ENCODE measurements around the gene GRIP2.

The GRIP2 gene

GRCh38 chr3:14462738-14463137, 77.4 kb downstream of the GRIP2 start:
- no peak for DNase-seq (ENCODE audit: low read depth)
- H3K4me3 ChIP-seq (ENCODE audit: low read depth, low read length), result no peak overlapping the region
- TF ChIP-seq POLR2A (IDR thresholded peaks at IDR 0.05; ENCODE audit: extremely low read depth, insufficient read length) (no peak), CTCF (IDR thresholded peaks at IDR 0.05; ENCODE audit: low read depth, low read length) (no peak), MYC (IDR thresholded peaks at IDR 0.05; ENCODE audit: low read depth, low read length) (no peak), MAX (IDR thresholded peaks at IDR 0.05; ENCODE audit: low read depth, low read length) (no peak)

- peak; percentile 58 for DNase-seq (ENCODE audit: low read depth)
- TF ChIP-seq CTCF (IDR thresholded peaks at IDR 0.05; ENCODE audit: low read depth, low read length) (peak; percentile 59), POLR2A (IDR thresholded peaks at IDR 0.05; ENCODE audit: extremely low read depth, insufficient read length) (no peak), MAX (IDR thresholded peaks at IDR 0.05; ENCODE audit: low read depth, low read length) (no peak), MYC (IDR thresholded peaks at IDR 0.05; ENCODE audit: low read depth, low read length) (no peak)
- H3K4me3 ChIP-seq (ENCODE audit: low read depth, low read length), result no peak overlapping the region
Measured at GRCh38 chr3:14461748-14462324, 78.3 kb downstream of the GRIP2 start.

GRCh38 chr3:14461006-14461747, 79.0 kb downstream of the GRIP2 start:
- H3K4me3 ChIP-seq (ENCODE audit: low read depth, low read length), result no peak overlapping the region
- no peak for TF ChIP-seq POLR2A (IDR thresholded peaks at IDR 0.05; ENCODE audit: extremely low read depth, insufficient read length)
- TF ChIP-seq CTCF (IDR thresholded peaks at IDR 0.05; ENCODE audit: low read depth, low read length), result no peak
- TF ChIP-seq MYC (IDR thresholded peaks at IDR 0.05; ENCODE audit: low read depth, low read length), result no peak
- no peak for TF ChIP-seq MAX (IDR thresholded peaks at IDR 0.05; ENCODE audit: low read depth, low read length)
- DNase-seq (ENCODE audit: low read depth), result no peak

GRCh38 chr3:14460342-14461005, 79.7 kb downstream of the GRIP2 start:
- DNase-seq (ENCODE audit: low read depth), result no peak

GRCh38 chr3:14459787-14460186, 80.4 kb downstream of the GRIP2 start:
- no peak for TF ChIP-seq MYC (IDR thresholded peaks at IDR 0.05; ENCODE audit: low read depth, low read length)
- TF ChIP-seq POLR2A (IDR thresholded peaks at IDR 0.05; ENCODE audit: extremely low read depth, insufficient read length), result no peak
- no peak for TF ChIP-seq CTCF (IDR thresholded peaks at IDR 0.05; ENCODE audit: low read depth, low read length)
- TF ChIP-seq MAX (IDR thresholded peaks at IDR 0.05; ENCODE audit: low read depth, low read length), result no peak
- no peak overlapping the region for H3K4me3 ChIP-seq (ENCODE audit: low read depth, low read length)
- no peak for DNase-seq (ENCODE audit: low read depth)

More at GRCh38 chr3:14460342-14461005, 79.7 kb downstream of the GRIP2 start:
- H3K4me3 ChIP-seq (ENCODE audit: low read depth, low read length), result no peak overlapping the region
- no peak for TF ChIP-seq MAX (IDR thresholded peaks at IDR 0.05; ENCODE audit: low read depth, low read length)
- no peak for TF ChIP-seq POLR2A (IDR thresholded peaks at IDR 0.05; ENCODE audit: extremely low read depth, insufficient read length)
- no peak for TF ChIP-seq CTCF (IDR thresholded peaks at IDR 0.05; ENCODE audit: low read depth, low read length)
- no peak for TF ChIP-seq MYC (IDR thresholded peaks at IDR 0.05; ENCODE audit: low read depth, low read length)
